NB4 (cell line): ENCODE results near the gene OAT.

ENCODE experiments used
- MYC ChIP-seq: IDR thresholded peaks from 2 replicates; pipeline ENCODE4 v1.6.1; 2011; ENCODE audit warnings: low read depth, low read length
- POLR2A ChIP-seq: IDR thresholded peaks from 2 replicates; pipeline ENCODE4 v1.6.1; 2011; ENCODE audit warnings: mild to moderate bottlenecking; ENCODE audit not compliant: insufficient read length; ENCODE audit errors: extremely low read depth
- TF ChIP-seq, protein P1 (sequence below): IDR thresholded peaks from one replicate; pipeline ENCODE4 v1.5.1; 2012; ENCODE audit warnings: low read depth, low read length
- TF ChIP-seq, protein P2 (sequence below): IDR thresholded peaks from 2 replicates; pipeline ENCODE4 v1.6.1; 2011; ENCODE audit warnings: low read depth, low read length

DNA sequence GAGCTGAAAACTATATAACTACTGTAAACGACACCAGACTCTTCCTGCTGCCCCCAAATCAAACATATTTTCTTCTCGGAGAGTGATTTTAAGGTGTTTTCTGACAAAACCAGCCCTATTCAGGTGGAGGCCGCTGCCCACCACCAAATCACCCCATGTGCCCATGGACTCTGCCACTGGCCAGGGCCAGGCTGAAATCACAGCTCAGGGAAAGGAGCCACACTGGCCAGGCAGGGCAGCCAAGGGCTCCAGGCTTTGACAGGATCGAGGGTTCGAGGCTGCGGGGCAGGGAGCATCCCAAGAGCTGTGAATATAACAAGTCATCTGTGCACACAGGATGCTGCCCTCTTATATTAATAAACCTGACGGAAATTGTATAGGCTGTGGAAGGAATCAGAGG lies 48.3 kb downstream of the OAT start:
- TF ChIP-seq, protein P1, sequence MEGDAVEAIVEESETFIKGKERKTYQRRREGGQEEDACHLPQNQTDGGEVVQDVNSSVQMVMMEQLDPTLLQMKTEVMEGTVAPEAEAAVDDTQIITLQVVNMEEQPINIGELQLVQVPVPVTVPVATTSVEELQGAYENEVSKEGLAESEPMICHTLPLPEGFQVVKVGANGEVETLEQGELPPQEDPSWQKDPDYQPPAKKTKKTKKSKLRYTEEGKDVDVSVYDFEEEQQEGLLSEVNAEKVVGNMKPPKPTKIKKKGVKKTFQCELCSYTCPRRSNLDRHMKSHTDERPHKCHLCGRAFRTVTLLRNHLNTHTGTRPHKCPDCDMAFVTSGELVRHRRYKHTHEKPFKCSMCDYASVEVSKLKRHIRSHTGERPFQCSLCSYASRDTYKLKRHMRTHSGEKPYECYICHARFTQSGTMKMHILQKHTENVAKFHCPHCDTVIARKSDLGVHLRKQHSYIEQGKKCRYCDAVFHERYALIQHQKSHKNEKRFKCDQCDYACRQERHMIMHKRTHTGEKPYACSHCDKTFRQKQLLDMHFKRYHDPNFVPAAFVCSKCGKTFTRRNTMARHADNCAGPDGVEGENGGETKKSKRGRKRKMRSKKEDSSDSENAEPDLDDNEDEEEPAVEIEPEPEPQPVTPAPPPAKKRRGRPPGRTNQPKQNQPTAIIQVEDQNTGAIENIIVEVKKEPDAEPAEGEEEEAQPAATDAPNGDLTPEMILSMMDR: no peak
- no peak for TF ChIP-seq POLR2A
- no peak for TF ChIP-seq MYC
- TF ChIP-seq, protein P2, sequence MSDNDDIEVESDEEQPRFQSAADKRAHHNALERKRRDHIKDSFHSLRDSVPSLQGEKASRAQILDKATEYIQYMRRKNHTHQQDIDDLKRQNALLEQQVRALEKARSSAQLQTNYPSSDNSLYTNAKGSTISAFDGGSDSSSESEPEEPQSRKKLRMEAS: no peak
